ENCODE data around the gene HEATR1.

The HEATR1 gene

GRCh38 chr1:236536540-236536939 lies 67.8 kb downstream of the HEATR1 start:
- no peak for DNase-seq (ENCODE audit: low read depth)

- DNase-seq (ENCODE audit: low read depth), result no peak
Observed at GRCh38 chr1:236535662-236536161, 68.6 kb downstream of the HEATR1 start.

- DNase-seq (ENCODE audit: low read depth), result no peak
Observed at GRCh38 chr1:236535190-236535589, 69.1 kb downstream of the HEATR1 start.

GRCh38 chr1:236534151-236534651 lies 70.1 kb downstream of the HEATR1 start:
- no peak for DNase-seq (ENCODE audit: low read depth)

GRCh38 chr1:236532850-236533249 lies 71.5 kb downstream of the HEATR1 start:
- DNase-seq (ENCODE audit: low read depth), result no peak

GRCh38 chr1:236530959-236531358 lies 73.4 kb downstream of the HEATR1 start:
- DNase-seq (ENCODE audit: low read depth), result no peak

- no peak for DNase-seq (ENCODE audit: low read depth)
Observed at GRCh38 chr1:236530286-236530685, 74.0 kb downstream of the HEATR1 start.

GRCh38 chr1:236526079-236526478 lies 78.2 kb downstream of the HEATR1 start:
- DNase-seq (ENCODE audit: low read depth), result no peak

- DNase-seq (ENCODE audit: low read depth), result no peak
Observed at GRCh38 chr1:236524895-236525184, 79.5 kb downstream of the HEATR1 start.

GRCh38 chr1:236524142-236524894 lies 80.0 kb downstream of the HEATR1 start:
- peak; percentile 42 for DNase-seq (ENCODE audit: low read depth)

GRCh38 chr1:236523704-236524141 lies 80.6 kb downstream of the HEATR1 start, which contains the start of gene LGALS8:
LGALS8 (plus strand) TSS chr1:236523982; CDS start chr1:236526071, 2,089 bp downstream.
- peak; percentile 66 for DNase-seq (ENCODE audit: low read depth)

GRCh38 chr1:236522937-236523703 lies 81.2 kb downstream of the HEATR1 start:
- no peak for DNase-seq (ENCODE audit: low read depth)

- DNase-seq (ENCODE audit: low read depth), result no peak
Observed at GRCh38 chr1:236520445-236521005, 83.8 kb downstream of the HEATR1 start.

GRCh38 chr1:236518322-236518721 lies 86.0 kb downstream of the HEATR1 start:
- DNase-seq (ENCODE audit: low read depth), result no peak

GRCh38 chr1:236516929-236517704 lies 87.2 kb downstream of the HEATR1 start:
- DNase-seq (ENCODE audit: low read depth), result no peak

GRCh38 chr1:236515443-236515958 lies 88.8 kb downstream of the HEATR1 start:
- no peak for DNase-seq (ENCODE audit: low read depth)

- DNase-seq (ENCODE audit: low read depth), result no peak
Observed at GRCh38 chr1:236514703-236515442, 89.4 kb downstream of the HEATR1 start.

GRCh38 chr1:236511735-236512418 lies 92.4 kb downstream of the HEATR1 start:
- no peak for DNase-seq (ENCODE audit: low read depth)

GRCh38 chr1:236509647-236510401 lies 94.5 kb downstream of the HEATR1 start:
- no peak for DNase-seq (ENCODE audit: low read depth)

GRCh38 chr1:236509203-236509602 lies 95.1 kb downstream of the HEATR1 start:
- DNase-seq (ENCODE audit: low read depth), result no peak

All from activated gamma-delta T cell treated with anti-CD3 and anti-CD28 coated beads, Interleukin-2, amount 50 U/mL, for 16 hours (primary cell).